Cardiac muscle cell (in vitro differentiated cells and primary cell): ENCODE data around the gene BST1. TPM values are rescaled to one million over a fixed set of nuclear protein-coding genes. Genes with fewer than 3 reads are reported as not detected.
A peak's percentile ranks its signal among the peaks of the same experiment; 100 is the strongest.
"Not testable (repeated sequence)": the region's sequence is repeated elsewhere in the genome, so short reads cannot be mapped to it uniquely, and the experiment has no call there.

Experiments
- DNase-seq, 2 donors: peaks; one replicate each; pipeline versions ENCODE4 v3.0.0 to v3.0.0-alpha.2; 2010 to 2017; ENCODE audit warnings: low read depth in 1 of 2, low spot score in 1 of 2
- H3K27ac ChIP-seq: fragments of 200-600 bp; sonication (generic); 2 replicates; pipeline ENCODE4 v1.5.1; 2016
- H3K27me3 ChIP-seq: fragments of 200-600 bp; sonication (generic); 2 replicates; pipeline ENCODE4 v1.6.0; 2016; ENCODE audit warnings: control low read depth
- H3K36me3 ChIP-seq: fragments of 200-600 bp; sonication (generic); 2 replicates; pipeline ENCODE4 v1.5.1; 2016; ENCODE audit warnings: control low read depth
- H3K4me1 ChIP-seq: fragments of 200-600 bp; sonication (generic); 2 replicates; pipeline ENCODE4 v1.8.1; 2017; ENCODE audit warnings: low read depth, mild to moderate bottlenecking, mixed run types
- H3K4me3 ChIP-seq: fragments of 200-600 bp; sonication (generic); 2 replicates; pipeline ENCODE4 v1.5.1; 2016; ENCODE audit warnings: mild to moderate bottlenecking
- H3K9me3 ChIP-seq: fragments of 200-600 bp; sonication (generic); 2 replicates; pipeline ENCODE4 v1.5.1; 2017; ENCODE audit warnings: low read depth, mild to moderate bottlenecking, control low read depth
- CTCF ChIP-seq: IDR thresholded peaks from 2 replicates; pipeline ENCODE4 v1.5.1; 2012; ENCODE audit warnings: low read depth, mild to moderate bottlenecking, low read length
- polyA plus RNA-seq: library from polyadenylated mRNA; unstranded; fragments of >200 nt; fragmentation: Nextera tagmentation; extraction: Ambion mirVana; gene quantifications from 2 replicates; pipeline ENCODE4 v1.2.1, GENCODE V29; 2016
- total RNA-seq: library from RNA; depleted of rRNA; stranded (reverse); fragments of >200 nt; gene quantifications from 2 replicates; pipeline ENCODE4 v1.2.3, GENCODE V29; 2016

The BST1 gene
- total and polyA plus RNA-seq, 2 experiments from 2014 or later, result 0.09 to 0.35 TPM

DNA sequence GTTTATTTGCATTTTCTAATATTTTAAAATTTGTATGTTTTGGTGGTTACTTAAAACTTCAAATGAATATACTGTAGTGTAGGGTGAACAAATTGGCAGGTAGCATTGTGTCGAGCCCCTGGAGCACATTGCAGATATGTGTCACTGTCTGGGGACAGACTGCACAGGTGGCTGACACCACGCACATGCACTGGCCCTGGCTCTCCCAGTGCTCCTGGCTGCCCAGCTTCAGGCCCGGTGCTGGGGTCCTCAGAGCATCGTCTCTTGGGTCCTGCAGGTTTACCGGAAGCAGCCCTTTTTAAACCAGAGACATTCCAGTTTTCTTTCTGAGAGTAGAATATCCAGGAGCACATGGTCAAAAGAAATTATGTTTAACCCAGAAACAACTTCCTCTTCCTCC lies 15.6 kb downstream of the BST1 start:
- H3K27ac ChIP-seq, result no peak overlapping the region
- no peaks in the 10 kb centered on the region for H3K27me3 ChIP-seq
- no peak overlapping the region for H3K4me3 ChIP-seq
- peaks cover 7% of the 10 kb centered on the region for H3K4me1 ChIP-seq
- no peak for TF ChIP-seq CTCF
- H3K36me3 ChIP-seq, result no peaks in the 10 kb centered on the region
- H3K9me3 ChIP-seq, result no peaks in the 10 kb centered on the region
- no peak for DNase-seq

GRCh38 chr4:15718959-15719358 lies 16.1 kb downstream of the BST1 start:
- Histone ChIP-seq H3K4me1 (peaks cover 7% of the 10 kb centered on the region), H3K27me3 (no peaks in the 10 kb centered on the region), H3K27ac (no peak overlapping the region), H3K4me3 (no peak overlapping the region), H3K9me3 (no peaks in the 10 kb centered on the region), H3K36me3 (no peaks in the 10 kb centered on the region)
- no peak for TF ChIP-seq CTCF
- DNase-seq, result no peak

GRCh38 chr4:15719506-15719905 lies 16.6 kb downstream of the BST1 start:
- DNase-seq, result peak in 1 of 2 donors; percentile 77
- no peak overlapping the region for H3K4me3 ChIP-seq
- no peak overlapping the region for H3K27ac ChIP-seq
- H3K36me3 ChIP-seq, result no peaks in the 10 kb centered on the region
- TF ChIP-seq CTCF, result no peak
- H3K27me3 ChIP-seq, result no peaks in the 10 kb centered on the region
- no peaks in the 10 kb centered on the region for H3K9me3 ChIP-seq
- H3K4me1 ChIP-seq, result peaks cover 7% of the 10 kb centered on the region

- Histone ChIP-seq H3K27me3 (no peaks in the 10 kb centered on the region), H3K27ac (no peak overlapping the region), H3K4me1 (peaks cover 7% of the 10 kb centered on the region), H3K4me3 (no peak overlapping the region), H3K9me3 (no peaks in the 10 kb centered on the region), H3K36me3 (no peaks in the 10 kb centered on the region)
- TF ChIP-seq CTCF, result no peak
- no peak for DNase-seq
Measured at GRCh38 chr4:15720851-15721250, 18.0 kb downstream of the BST1 start.

DNA sequence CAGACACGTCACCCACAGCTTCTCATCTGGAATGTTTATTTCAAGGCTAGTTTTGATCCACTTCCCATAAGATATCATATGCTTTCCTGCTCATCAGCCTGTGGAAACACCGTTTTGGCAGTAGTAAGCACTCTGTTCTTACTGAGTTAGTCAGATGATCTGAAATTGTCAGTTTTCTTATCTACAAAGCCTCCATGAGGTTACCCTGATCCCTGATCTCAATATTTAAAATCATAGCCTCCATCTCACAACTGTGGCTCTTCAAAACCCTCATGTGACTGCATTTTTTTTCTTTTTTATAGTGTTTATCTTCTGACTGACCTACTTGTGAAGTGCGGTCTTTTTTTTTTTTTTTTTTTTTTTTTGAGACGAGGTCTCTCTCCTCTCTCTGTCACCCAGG lies 22.7 kb downstream of the BST1 start:
- H3K9me3 ChIP-seq, result no peaks in the 10 kb centered on the region
- TF ChIP-seq CTCF, result no peak
- H3K27me3 ChIP-seq, result no peaks in the 10 kb centered on the region
- DNase-seq, result peak in 1 of 2 donors; percentile 25
- no peaks in the 10 kb centered on the region for H3K36me3 ChIP-seq
- H3K27ac ChIP-seq, result no peak overlapping the region
- no peak overlapping the region for H3K4me3 ChIP-seq
- no peaks in the 10 kb centered on the region for H3K4me1 ChIP-seq

- TF ChIP-seq CTCF, result peak; percentile 77
- Histone ChIP-seq H3K4me1 (no peaks in the 10 kb centered on the region), H3K36me3 (no peaks in the 10 kb centered on the region), H3K4me3 (no peak overlapping the region), H3K27ac (no peak overlapping the region), H3K9me3 (no peaks in the 10 kb centered on the region), H3K27me3 (no peaks in the 10 kb centered on the region)
- DNase-seq, result peak; percentile 65 to 69
Measured at GRCh38 chr4:15729910-15730533, 27.2 kb downstream of the BST1 start.

GRCh38 chr4:15733061-15733460 lies 30.2 kb downstream of the BST1 start:
- H3K36me3 ChIP-seq, DNase-seq, H3K9me3 ChIP-seq, H3K27ac ChIP-seq, H3K4me3 ChIP-seq, H3K4me1 ChIP-seq, H3K27me3 ChIP-seq: not testable (repeated sequence)
